NOMO-1 treated with dmso at 0.1 percent for 144 hours (cell line): ENCODE results near the gene JAK3.

Experiments
- DNase-seq: peaks from one replicate; lab custom pipeline; 2025; ENCODE audit not compliant: unreplicated experiment; lab: John Stamatoyannopoulos, UW

Gene JAK3

DNA sequence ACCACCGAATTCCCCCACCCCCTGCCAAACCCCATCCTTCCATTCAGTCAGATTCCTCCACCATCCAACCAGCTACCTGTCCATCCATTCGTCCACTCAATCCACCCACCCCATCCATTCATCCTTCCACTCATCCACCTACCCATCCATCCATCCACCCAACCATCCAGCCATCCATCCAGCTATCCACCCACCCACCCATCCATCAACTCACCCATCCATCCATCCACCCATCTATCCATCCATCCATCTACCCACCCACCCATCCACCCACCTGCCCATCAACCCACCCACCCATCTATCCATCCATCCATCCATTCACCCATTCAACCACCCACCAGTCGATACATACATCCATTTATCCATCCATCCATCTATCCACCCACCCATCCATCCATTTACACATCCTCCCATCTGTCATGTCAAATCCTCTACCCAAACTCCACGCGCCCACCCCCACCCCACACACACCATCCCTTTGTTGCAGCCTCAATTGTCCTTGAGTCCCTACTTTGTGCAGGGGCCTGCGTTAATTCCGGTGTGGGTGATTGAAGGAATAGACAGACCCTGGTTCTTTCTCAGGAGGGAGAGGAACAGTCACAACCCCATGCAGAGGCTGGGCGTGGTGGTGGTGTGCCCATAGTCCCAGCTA lies 18.7 kb upstream of the JAK3 start:
- DNase-seq, result no peak

DNA sequence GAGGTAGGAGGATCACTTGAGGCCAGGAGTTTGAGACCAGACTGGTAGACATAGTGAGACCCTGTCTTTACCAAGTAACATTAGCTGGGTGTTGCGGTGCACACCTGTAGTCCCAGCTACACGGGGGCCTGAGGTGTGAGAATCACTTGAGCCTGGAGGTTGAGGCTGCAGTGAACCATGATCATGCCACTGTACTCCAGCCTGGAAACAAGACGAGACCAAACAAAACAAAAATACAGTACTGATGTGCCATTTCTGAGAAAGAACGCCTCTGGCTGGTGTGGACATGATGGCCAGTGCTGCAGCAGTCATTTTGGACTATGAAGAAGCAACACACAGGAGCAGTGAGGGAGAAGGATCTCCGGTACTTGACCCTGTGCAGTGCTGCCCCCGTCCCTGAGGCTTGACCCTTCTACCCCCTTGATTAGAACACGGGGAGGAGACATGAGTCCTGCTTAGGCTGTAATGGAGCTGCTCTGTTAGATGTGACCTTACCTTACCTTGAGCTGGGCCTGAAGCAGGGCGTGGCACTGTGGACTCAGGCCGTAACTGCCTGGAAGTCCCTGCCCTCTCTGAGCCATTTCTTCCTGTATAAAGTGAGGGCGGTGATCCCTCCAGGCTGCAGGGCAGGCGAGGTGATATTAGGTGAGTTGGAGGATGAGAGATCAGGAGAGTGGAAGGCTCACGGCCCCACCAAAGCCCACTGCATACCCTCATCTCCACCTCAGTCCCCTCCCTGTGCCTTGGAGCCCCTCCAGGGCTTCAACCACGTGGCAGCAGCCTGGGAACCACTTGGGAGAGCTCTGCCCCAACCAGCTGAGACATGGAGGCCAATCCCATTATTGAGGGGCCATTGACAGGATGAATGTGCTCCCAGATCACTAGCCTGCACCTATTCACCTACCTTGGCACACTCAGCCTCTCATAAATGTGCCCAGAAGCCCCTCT lies 17.9 kb upstream of the JAK3 start:
- DNase-seq, result no peak

DNA sequence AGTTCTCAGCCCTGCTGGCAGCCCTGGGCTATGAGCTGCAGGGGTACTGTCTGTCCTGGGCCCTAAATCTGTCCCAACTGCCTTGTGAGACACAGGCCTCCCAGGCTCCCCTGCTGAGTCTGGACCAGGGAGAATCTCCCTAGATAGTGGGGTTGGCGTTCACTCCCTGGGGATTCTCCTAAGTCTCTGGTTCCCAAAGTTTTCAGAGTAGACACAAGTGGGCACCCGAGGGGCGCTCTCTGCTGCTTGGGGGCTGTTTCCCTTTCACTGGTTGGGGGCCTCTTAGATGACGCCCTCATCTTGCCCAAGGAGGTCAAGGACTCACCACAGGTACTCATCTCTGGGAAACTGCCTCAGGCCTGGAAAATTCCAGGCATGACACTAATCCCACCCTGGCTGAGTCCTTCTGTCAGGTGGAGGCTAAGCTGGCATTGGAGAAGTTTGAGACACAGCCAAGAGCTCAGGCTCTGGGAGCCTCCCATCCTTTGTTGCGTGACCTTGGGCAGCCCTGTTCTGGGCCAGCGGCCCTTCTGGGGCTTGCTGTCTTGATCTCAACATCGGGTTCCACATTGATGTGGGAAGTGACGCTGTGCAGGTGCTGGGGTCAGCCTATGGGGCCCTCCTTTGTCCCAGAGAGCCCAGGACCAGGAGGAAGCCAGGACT lies 15.9 kb upstream of the JAK3 start:
- no peak for DNase-seq

DNA sequence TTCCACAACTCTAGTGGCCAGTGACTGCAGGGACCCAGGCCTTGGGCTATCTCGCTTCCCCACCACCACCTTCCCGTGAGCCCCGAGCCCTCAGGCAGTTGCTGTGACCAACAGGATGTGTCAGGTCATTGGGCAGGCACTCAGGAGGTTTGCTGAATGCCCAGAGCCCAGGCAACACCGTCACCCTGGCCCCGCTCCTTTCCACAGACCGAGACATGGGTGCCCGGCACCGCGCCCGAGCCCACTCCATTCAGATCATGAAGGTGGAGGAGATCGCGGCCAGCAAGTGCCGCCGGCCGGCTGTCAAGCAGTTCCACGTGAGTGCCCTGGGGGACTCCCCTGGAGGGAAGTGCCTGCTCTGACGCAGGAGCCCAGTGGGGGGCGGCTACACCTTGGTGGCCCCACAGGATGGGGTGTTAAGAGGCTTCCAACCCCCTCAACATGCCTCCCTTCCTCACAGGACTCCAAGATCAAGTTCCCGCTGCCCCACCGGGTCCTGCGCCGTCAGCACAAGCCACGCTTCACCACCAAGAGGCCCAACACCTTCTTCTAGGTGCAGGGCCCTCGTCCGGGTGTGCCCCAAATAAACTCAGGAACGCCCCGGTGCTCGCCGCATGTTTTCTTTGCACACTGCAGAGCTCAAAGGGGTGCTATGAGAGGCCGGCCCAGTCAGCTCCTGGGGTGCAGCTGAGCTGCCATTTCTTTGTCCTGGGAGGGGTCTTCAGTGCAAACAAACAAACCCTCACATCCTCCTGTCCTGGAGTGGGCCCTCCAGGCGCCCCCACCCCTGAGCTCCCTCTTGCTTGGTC lies 15.1 kb upstream of the JAK3 start:
- DNase-seq, result no peak

- DNase-seq, result no peak
Observed at GRCh38 chr19:17861542-17862402, 14.0 kb upstream of the JAK3 start.

GRCh38 chr19:17860993-17861360 lies 13.2 kb upstream of the JAK3 start:
- DNase-seq, result no peak

- no peak for DNase-seq
Observed at GRCh38 chr19:17860331-17860992, 12.7 kb upstream of the JAK3 start.

DNA sequence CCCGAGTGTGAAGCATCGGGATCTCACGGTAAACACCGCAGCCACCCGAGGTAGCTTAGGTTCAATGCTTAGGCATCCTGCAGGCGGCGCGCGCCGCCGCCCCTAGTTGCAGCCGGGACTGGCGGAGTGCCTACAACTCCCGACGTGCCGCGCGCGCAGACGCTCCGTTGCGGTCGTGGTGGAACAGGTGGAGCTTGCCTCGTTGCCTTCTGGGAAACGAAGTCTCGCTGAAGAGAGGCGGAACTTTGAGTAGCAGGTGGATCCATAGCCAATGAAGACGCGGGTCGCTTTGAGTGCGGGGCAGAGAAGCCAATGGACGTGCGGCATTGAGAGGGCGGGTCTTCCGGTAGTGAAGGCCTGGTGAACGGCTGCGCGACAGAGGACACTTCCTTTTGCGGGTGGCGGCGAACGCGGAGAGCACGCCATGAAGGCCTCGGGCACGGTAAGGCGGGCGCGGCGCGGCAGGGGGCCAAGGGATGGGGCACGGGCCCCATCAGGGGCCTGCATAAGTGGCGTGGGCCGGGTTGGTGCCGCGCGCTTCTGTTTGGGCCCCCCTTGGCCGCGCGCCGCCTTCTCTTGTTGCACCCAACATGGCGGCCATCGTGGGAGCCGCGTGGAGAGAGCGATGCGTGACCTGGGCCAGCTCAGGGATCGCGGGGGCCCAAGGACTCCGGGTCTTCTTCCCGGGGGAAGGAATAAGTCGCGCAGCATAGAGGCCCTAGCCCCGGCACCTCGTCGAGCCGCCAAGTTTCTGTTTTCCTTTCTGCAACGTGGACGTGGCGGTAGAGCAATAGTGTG lies 11.9 kb upstream of the JAK3 start, which contains the start of gene RPL18A:
RPL18A (plus strand) TSS at position 378 of the 798 bp plus-strand sequence; CDS start at position 425, 47 bp downstream.
- peak; percentile 99 for DNase-seq

GRCh38 chr19:17855280-17856152 lies 7.7 kb upstream of the JAK3 start:
- DNase-seq, result peak; percentile 25

DNA sequence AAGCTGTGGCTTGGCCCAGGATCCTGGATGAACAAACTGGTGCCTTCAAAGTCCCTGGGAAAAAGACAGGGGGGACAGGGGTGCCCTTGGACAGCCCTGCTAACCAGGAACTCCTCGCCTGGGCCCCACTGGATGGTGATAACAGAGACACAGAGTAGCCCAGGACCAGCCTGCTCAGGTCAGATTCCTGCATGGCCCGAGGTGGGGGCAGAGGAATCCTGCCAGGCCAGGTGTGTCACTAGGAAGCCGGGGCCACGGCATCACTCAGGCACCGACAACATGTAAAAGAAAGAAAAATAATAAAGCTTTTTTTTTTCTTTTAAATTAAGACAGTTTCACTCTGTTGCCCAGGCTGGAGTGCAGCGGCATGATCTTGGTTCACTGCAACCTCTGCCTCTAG lies 6.3 kb upstream of the JAK3 start:
- DNase-seq, result no peak

GRCh38 chr19:17848595-17849292 lies 962 bp upstream of the JAK3 start:
- no peak for DNase-seq

DNA sequence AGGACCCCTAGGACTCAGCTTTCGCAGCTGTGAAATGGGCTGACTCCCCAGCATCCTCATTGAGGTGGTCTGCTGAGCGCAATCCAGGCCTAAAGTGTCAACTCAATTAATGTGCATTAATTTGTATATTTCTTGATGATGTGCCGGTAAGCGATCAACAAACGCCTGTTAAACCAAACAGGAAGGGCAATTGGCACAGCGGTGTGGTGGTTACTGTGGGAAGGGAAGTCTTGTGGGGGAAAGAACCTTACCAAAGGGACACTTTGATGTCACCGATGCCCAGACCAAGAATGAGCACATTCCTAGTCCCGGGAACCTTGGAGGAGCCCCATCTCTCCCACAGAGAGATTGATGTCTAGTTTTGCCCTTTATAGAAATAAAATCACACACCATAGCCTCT lies 1.6 kb downstream of the JAK3 start:
- no peak for DNase-seq

GRCh38 chr19:17843908-17844490 lies 3.8 kb downstream of the JAK3 start:
- no peak for DNase-seq

DNA sequence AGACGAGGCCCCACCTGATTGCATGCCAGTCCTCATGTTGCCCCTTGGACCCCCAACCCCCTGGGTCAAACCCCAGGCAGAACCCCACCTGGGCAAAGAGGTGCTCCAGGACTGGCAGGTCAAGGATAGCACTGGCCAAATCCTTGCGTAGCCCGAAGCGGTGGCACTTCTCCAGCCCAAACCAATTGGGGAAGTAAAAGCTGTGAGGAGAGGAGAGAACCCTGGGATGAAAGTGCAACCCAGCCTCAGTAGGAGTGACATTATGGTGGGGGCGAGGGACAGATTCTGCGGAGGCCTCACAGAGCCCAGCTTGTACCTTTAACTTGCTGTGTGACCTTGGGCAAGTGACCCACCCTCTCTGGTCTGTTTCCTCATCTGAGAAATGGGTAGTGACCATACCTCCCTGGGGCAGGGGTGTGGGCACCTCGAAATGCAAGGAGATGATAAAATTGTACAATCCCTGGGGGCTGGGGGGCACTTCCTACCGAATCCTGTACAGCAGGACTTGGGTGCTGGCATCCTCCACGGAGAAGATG lies 4.4 kb downstream of the JAK3 start:
- no peak for DNase-seq

- no peak for DNase-seq
Observed at GRCh38 chr19:17842663-17843291, 5.0 kb downstream of the JAK3 start.
